Germinal center (tissue), 1 donor: ENCODE results near the gene WDFY4.

Experiments
- DNase-seq: peaks from one replicate; pipeline ENCODE4 v3.0.0; 2012; ENCODE audit warnings: mixed read lengths, low spot score

The WDFY4 gene

DNA sequence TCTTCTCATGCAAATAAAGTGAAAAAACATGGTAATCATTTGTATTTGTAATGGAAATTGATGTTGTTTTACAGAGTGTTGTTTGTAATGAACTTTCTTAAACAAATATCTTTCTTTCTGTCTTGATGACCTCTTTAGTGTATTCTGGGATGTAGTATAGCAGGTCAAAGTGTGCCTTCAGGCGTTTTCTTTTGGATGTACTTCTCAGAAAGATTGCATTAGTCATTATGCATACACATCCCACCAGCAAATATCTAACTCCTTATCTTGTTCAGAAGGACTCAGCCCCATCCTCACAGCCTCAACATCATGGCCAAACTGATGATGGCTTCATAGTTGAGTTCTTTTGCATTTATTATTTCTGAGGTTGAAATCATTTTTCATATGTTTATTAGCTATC, 130.3 kb downstream of the WDFY4 start:
- DNase-seq, result no peak

DNA sequence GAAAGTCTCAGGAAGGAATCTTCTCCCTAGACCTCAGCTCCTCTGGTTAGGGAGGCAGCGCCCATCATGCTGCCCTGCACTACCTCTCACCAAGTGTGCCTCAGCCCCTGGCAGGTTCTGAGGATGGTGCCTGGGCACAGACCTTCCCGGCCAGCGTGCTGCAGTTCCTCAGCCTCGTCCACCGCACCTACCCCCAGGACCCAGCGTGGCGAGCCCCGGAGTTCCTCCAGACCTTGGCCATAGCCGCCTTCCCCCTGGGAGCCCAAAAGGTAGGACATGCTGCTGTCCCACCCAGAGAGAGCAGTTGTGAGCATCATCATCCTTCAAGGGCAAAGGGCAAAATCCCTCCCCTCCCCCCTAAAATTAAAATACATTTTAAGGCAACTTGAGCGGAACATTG, 132.5 kb downstream of the WDFY4 start:
- no peak for DNase-seq

DNA sequence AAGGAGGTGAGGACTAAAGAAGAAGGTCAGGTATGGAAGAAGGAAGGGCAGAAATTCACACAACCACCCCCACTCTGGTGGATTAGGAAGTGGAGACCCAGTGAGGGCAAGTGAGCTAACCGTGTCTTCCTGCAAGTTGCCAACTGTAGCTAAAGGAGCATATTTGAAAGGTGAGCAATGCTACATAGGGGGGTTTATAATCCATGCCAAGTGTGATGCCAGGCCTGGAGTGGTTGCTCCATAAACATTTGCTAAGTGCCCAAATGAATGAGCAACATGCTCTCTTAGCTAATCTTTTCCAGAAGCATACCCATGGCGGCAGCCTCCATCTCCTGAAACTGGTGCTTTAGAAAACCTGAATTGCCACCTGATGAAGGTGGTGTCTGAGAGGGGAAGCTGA, 133.4 kb downstream of the WDFY4 start:
- no peak for DNase-seq

DNA sequence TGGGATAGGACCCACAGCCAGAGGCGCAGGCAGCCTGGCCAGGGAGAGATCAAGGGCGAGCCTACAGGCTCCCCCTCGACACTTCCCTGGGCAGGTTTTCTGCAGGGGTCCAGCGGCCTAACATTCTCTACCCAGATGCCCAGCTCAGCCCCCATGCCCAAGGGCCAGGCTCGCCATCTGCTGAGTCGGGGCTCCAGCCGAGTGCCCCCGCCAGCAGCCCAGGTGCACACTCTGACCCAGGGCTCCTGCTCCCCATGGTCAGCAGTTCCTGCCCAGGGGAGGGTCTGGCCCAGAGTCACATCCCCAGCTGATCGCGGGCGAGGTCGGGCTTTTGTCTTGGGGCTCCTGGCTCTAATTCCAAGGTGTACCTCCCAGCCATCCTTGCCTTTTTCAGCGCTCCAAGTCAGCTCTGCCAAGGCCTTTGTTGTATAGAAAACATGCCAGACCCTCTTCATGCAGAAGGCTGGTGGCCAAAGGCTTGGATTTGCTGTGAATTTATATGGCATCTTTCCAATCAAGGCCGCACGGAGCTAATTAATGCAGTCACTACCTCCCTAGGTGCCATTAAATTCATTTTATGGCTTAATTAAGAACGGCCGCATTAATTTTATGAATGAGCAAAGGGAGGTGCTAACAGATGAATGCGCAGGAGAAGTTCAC, 134.3 kb downstream of the WDFY4 start:
- DNase-seq, result no peak

DNA sequence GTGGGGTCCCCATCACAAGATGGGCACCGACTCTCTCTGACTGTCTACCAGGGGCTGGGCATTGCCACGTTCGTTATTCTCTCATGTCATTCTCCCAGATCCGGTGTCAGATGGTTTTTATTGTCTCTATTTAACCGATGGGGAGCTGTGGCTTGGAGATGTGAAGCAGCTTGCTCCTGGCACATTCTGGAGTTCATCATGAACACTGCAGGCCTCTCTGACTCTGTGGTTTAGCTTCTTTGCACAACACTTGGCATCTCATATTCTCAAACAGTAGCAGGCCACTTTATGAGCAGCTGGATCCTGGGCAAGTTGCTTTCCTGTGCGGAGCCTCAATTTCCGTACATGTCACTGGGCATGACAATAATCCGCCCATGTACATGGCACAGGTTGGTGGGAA, 135.1 kb downstream of the WDFY4 start:
- DNase-seq, result no peak

DNA sequence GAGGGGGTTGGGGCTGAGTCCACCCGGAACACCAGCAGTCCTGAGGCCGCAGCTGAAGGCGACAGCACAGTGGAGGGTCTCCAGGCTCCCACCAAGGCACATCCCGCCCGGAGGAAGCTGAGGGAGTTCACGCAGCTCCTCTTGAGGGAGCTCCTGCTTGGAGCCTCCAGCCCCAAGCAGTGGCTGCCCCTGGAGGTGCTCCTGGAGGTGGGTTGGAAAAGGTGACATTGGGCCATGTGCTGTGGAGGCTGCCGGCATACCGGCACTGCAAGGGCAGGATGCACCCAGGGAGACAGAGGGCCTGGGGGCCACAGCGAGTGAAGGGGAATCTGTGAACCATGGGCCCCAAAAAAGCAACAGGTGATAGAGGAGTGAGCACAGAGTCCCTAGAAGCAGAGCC, 135.6 kb downstream of the WDFY4 start:
- no peak for DNase-seq

DNA sequence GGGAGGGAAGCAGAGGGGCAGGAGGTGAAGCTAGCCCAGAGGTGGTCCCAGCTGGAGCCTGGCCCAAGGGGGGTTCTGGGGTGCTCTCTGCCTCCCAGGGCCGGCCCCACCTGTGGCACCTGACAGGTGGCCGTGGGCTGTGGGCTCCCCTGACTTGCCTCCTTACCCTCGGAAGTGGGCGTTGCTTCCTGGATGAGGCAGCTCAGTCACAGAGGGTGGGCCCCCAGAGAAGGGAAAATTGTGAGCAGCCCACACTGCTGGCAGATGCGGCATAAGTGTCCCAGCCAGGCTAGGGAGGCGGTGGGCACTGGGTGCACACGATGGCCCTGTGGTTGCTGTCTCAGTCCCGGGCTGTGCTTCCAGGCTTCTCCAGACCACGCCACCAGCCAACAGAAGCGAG, 136.0 kb downstream of the WDFY4 start:
- no peak for DNase-seq

DNA sequence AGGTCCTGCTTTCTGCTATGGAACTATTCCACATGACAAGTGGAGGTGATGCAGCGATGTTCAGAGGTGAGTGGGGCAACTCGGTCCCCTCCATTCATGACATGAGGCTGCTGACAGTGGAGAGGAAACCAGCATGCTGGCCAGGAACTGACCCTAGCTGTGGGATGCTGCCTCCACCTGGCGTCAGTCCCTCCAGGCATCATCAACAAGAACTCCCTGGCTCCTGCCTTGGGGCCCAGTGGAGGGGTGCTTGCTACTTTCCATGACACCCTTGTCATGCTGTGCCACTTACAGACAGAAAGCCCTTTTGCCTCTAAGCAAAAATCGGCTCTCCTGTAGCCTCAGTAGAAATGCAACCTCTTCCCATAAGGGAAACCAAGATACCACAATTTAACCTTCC, 136.4 kb downstream of the WDFY4 start:
- DNase-seq, result no peak

DNA sequence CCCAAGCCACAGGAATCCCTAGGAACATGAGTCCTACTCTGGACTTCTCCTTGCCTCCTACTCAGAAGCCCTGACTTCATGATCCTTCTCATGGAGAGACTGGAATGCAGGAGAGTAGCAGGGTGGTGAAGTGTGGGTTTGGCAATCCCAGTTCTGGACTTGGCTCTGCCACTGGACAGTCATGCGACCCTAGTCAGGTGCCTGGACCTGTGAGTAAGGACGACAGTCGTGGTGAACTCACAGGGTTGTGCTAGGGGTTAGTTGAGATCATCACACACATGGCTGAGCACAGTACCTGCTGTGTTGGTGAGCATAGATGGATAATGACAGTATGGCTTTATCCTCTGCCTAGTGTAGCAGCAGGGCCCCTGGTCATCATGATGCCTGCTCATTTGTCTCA, 137.0 kb downstream of the WDFY4 start:
- no peak for DNase-seq

DNA sequence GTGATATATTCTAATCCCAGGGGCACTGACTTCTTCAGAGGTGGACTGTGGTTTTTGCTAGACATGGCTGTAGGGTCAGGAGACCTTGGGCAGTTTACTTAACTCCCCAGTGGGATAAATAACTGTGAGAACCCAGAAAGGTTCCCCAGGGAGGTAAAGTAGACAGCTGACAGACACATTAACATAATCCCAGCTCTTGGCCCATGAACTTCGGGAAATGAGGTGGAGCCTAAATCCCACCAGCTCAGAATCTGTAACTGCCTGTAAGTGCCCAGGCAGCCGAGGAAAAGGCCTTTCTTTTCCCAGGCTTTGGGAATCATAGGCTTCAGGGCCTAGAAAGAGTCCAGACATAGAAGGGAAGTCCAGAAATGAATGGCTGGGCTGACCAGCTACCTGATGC, 149.0 kb downstream of the WDFY4 start:
- DNase-seq, result no peak

DNA sequence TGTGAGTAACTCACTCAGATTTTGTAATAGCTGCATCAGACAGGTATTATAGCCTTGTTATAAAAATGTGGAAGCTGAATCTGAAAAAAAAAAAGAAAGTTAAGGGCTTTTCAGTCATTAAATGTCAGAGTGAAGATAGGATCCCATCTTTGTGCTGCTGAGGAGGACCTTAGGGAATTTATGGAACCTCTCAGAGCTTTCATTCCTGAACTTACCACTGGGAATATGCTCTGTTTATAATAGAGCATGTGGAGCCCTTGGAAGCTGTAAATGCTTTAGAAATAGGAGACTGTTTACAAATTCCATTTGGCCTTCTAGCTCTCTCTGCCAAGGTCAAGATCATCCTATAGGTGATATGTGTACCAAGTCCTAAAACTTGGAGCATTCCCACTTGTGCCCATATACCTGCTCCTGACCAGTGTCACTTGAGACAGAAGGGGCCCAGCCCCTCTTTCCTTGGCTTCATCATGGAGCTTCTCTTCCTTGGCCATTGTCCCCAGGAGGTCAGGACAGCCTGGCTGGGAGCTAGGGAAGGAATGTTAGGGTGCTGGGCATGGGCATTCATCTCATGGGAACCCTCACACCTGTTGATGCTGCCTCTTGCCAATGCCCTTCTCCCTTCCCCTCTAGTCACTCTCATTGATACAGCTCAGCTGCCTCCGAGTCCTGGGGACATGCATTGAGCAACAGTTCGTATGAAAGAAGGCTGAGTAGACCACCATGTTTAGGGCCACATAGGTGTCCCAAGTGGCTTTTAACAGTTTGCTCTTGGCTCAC, 149.7 kb downstream of the WDFY4 start:
- no peak for DNase-seq

DNA sequence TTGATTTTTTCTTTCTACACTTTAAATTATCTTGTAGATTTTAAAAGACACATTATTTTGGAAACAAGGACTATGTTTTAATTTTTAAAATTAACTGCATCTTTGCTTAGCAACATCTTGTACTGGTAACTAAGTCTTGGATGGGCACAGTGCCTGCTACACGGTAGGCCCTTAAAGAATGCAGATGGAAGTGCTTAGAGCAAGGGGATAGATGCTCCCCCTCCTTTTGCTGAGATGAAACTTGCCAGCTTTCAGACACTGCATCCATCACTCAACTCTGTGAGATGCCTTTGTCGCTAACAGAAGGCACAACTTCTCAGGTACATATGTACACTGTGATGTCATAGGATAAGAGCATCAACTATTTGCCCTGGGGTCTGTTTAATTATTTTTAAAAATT, 151.1 kb downstream of the WDFY4 start:
- DNase-seq, result no peak

DNA sequence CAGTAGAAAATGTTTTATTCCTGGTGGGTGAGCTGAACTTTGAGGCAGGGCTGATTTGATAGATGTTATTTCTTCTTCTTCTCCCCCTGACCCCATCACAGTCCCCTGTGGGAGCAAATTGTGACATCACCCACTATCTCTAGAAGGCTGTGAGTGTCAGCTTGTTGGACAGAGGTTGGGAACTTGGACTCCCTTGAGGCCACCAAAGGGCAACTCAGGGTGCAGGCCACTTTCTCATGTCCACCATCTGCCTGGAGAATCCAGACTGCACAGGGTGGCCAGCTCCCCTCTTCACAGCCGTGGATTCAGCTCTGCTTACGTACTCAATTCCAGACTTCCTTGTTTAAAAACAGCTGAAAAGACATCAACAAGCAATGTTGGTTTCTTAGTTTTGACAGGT, 151.9 kb downstream of the WDFY4 start:
- no peak for DNase-seq

DNA sequence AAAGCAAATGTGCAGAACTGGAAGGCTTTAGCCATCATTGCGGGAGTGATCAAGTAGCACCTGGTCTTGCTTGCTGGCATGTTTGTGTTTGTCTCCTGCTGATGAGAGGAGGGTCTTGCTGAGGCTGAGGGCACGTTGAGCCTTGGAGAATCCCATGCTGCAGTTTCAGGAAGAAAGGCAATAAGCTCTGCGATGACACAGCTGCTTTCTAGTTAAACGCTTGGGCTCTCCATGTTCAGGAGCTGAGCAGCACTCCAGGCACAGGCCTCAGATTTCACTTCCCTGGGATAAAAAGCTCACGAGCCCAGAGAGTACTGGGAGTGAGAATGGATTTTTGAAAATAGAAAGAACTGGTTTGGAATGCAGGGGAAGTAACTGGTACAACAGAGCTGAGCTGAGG, 154.2 kb downstream of the WDFY4 start:
- DNase-seq, result no peak

DNA sequence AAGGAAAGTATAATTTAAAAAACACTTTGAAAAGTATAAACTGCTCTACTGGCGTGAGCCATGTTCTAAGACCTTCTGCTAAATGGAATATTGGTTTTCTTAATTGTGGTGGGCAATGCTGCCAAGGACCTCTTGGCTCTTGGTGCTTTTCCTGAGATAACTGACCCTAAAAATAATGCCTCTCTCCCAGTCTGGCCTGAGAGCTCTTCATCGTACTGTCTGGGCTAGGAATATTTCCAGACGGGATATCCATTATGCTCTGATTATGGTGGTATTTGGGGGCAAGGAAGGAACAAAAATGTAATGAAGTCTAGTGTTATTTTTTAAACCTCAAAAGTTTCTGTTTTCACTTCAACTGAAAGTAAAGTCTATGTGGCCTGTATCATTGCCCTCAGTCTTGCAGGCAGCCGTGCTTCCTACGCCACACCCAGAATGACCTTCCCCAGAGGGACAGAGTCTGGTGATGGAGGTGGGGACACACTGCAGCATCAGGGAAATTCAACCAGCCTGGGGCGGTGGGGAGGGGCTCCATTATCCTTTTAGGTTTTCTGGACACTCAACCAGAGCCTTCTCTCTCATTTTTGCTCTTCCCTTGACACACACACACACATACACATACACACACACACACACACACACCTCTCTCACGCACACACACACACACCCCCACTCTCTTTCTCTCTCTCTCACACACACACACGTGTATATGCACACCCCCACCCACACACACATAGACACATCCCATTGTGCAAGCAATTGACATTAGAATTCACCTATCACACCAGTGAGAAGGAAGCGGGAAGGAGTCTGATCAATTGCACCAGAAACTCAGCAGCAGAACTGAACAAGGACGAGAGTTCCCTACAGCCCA, 155.4 kb downstream of the WDFY4 start:
- DNase-seq, result no peak

DNA sequence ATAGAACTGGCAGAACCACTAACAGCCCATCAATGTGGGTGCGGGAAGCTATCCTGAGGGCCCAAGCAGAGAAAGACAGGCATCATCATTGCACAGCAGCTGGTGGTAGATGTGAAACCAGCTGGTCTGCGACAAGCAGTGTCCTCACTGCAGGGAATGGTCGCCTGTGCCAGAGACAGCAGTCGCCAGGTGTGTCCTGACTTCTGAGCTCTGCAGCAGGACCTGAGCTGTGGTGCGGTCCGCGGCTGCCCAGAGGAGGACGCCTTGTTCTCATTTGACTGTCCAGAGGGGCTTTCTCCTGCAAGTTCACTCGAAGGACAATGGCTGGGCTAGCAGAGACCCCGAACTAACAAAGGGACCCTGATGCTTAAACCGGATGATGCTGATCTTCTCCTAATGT, 157.6 kb downstream of the WDFY4 start:
- no peak for DNase-seq

DNA sequence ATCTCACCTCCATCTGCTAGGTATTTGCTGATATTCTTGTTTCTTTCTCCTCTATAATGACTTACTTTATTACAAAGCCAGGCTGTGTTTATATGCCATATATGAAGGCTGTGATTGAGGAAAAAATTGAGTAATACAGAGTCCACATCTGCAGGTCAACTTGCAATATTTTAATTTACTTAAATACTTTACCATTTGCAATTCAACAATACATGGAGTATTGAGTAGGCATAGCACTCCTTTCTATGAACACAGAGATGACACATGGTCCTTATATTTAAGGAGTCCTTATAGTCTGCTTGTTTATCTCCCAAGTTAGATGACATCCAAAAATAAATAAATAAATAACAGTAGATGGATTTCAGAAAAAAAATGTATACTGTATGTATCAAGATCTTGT, 158.5 kb downstream of the WDFY4 start:
- no peak for DNase-seq

DNA sequence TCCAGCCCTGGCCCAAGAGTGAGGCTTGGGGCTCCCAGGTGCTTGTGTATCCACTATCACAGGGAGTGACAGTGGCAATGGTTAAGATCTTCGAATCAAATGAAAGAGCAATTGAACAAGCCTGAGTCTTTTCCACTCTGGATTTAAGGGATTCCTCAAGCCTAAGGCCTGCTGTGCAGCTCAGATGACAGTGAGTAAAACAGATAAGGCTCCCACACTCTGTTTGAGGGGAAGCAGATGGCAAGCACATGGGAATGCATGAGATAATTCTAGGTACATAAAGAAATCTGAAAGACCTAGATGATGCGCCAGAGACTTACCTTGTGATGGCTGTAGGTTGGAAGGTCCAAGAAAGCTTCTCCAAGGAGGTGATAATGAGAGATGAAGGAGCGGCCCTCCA, 159.9 kb downstream of the WDFY4 start:
- no peak for DNase-seq

DNA sequence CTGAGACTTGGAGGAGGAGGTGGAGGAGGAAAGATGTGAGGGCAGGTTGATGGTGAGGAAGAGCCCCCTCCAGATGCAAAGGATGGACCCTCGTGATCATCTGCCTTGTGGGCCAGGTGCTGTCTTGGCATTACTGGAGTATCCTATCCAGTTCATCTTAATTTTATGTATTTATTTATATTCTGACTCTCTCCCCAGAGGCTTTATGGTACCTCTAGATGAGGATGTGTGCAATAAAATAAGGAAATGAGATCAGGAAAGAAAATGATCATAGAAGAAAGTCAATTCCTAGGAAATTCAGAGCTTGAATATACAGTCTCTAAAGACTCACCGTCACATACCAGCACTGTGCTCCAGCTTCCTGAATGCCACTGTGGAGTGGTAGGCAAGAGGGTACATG, 160.8 kb downstream of the WDFY4 start:
- no peak for DNase-seq

DNA sequence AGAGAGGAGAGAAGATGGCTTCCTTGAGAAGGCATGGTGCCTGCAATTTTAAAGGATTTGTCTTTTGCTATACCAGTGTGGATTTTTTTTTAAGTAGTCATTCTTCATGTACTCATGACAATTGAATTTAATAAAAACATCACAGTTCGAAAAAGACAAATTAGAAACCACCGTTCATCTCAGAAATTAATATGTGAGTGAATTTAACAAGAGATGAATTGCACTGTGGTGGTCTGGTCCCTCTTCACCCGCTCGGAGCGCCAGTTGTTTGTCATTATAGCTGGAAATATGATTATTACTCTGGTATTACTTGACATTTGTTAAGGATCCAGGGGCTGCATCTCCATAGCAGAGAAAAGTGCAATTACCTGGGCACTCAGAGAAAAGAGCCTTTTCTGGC, 163.0 kb downstream of the WDFY4 start:
- DNase-seq, result no peak

DNA sequence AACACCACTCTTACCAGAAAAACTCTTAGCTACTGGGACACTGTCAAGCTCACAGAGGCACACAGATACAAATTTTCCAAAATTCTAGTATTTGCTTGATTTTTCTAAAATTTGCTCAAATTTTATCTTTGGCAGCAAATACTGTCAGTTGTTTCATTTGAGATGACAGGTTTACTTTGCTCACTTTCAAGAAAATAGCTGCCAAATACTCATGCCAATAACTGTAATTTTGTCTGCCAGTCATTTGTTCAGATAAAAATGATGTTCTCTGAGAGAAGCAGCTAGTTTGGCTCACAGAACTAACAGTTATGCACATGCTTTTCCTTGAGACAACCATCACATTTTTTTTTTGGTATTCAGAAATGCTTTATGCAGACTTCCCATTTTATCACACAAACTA, 172.2 kb downstream of the WDFY4 start:
- no peak for DNase-seq

DNA sequence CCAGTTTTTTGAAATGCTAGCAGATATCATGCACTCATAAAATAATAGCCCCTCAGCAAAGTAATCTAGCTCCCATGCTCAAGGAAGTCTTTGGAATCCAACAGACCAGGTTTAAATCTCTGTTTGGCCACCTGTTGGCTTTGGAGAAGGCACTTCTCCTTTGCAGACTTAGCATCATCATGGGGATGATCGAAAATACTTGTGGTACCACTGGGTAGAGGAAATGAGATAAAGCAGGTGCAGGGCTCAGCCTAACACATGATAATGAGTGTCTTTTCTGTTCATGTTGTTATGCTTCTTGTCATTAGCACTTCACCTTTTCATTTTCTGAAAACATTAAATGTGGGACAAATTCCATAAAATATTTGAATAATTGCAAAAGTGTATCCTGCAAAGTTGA, 187.6 kb downstream of the WDFY4 start:
- DNase-seq, result no peak

DNA sequence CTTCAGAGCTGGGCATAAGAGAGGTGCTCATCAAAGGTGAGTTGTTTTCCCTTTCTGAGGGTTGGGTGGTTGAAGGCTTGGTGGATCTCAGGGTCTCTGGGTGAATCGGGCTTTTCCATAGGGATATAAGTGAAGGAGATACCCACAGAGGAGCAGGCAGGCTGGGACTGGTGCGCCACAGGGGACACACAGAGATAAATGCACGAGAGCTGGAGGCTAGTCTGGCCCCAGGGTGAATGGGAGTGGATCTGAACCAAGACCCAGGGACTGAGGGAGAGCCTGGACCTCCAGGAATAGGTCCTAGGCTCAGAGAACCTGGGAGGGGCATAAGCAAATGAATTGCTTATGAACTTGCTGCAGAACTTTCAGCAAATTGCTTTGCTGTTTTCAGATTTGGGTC, 193.4 kb downstream of the WDFY4 start:
- DNase-seq, result no peak
